Transverse colon (tissue), 4 donors: ENCODE measurements around the gene CHRDL1. TPM values are rescaled to one million over a fixed set of nuclear protein-coding genes. Genes with fewer than 3 reads are reported as not detected.

ENCODE experiments used
- DNase-seq: peaks from one replicate; pipeline ENCODE4 v3.0.0-alpha.2; 2019
- H3K27ac ChIP-seq, 4 donors: fragments of 200-600 bp; sonication (generic); 2 replicates each; pipeline ENCODE4 v1.5.1; 2016 to 2018; ENCODE audit warnings: inconsistent platforms in 4 of 4
- H3K27me3 ChIP-seq: fragments of 200-600 bp; sonication (generic); 2 replicates; pipeline ENCODE4 v1.5.1; 2017; ENCODE audit warnings: inconsistent platforms
- H3K36me3 ChIP-seq, 4 donors: fragments of 200-600 bp; sonication (generic); 2 replicates each; pipeline ENCODE4 v1.5.1; 2017 to 2019; ENCODE audit warnings: inconsistent platforms in 4 of 4
- H3K4me1 ChIP-seq, 4 donors: fragments of 200-600 bp; sonication (generic); 2 replicates each; pipeline ENCODE4 v1.5.1; 2017 to 2020; ENCODE audit warnings: inconsistent platforms in 4 of 4
- H3K4me3 ChIP-seq, 4 donors: fragments of 200-600 bp; sonication (generic); 1 replicate in 1 of 4; 2 replicates in 3 of 4; pipeline versions ENCODE4 v1.5.1 to v1.6.1; 2017 to 2019; ENCODE audit warnings: inconsistent platforms in 4 of 4
- H3K9me3 ChIP-seq, 2 donors: fragments of 200-600 bp; sonication (generic); 2 replicates each; pipeline ENCODE4 v1.5.1; 2017 to 2019; ENCODE audit warnings: inconsistent platforms in 2 of 2
- CTCF ChIP-seq, 5 experiments: fragments of 200-600 bp in 3 of 5; fragments of 450-650 bp in 2 of 5; sonication (generic) in 3 of 5; IDR thresholded peaks; 1 replicate in 2 of 5; 2 replicates in 3 of 5; pipeline ENCODE4 v1.5.1; 2016 to 2017; ENCODE audit warnings: antibody characterized with exemption in 5 of 5, inconsistent platforms in 3 of 5, mild to moderate bottlenecking in 2 of 5, moderate library complexity in 1 of 5
- EP300 ChIP-seq: sonication (generic); formaldehyde crosslinking; IDR thresholded peaks from one replicate; pipeline ENCODE4 v1.6.1; 2017; ENCODE audit warnings: antibody characterized with exemption, low read depth
- POLR2A ChIP-seq: fragments of 450-650 bp; IDR thresholded peaks from one replicate; pipeline ENCODE4 v1.6.1; 2016; ENCODE audit warnings: antibody characterized with exemption, mild to moderate bottlenecking, moderate library complexity
- POLR2AphosphoS5 ChIP-seq, 3 donors: sonication (generic); formaldehyde crosslinking; IDR thresholded peaks; one replicate each; pipeline ENCODE4 v1.6.1; 2016; ENCODE audit warnings: antibody characterized with exemption in 3 of 3
- WGBS, 2 donors: methylation state at CpG; one replicate each; pipeline ENCODE4 v1.1.5; 2018; ENCODE audit warnings: low coverage in 1 of 2; 5-methylcytosine and 5-hydroxymethylcytosine counted together
- in situ Hi-C, 4 donors: fragments of 200-750 bp; cut with MboI; loops; one replicate each; pipeline versions ENCODE4 v1.15.0 to v1.15.1; 2017; ENCODE audit warnings: low sequenced_read_pairs in 3 of 4, low pct_ligation_motif_present in 1 of 4, low pct_unique_long_range_greater_than_20kb in 1 of 4
- intact Hi-C: fragments of 100-400 bp; cut with DNase I; formaldehyde crosslinking; loops from one replicate; pipeline ENCODE4 v1.15.1; 2023; ENCODE audit warnings: low total_unique reads
- total RNA-seq, 4 donors: library from RNA; depleted of rRNA; stranded (reverse); fragments of >200 nt; gene quantifications; one replicate each; pipeline ENCODE4 v1.1.0, GENCODE V29; 2016

The CHRDL1 gene
- total RNA-seq, 4 donors from 2014 or later, result 13.5 to 46.4 (median 16.5) TPM

- Histone ChIP-seq H3K27me3 (no peaks in the 10 kb centered on the region), H3K27ac (no peak overlapping the region), H3K9me3 (no peaks in the 10 kb centered on the region), H3K4me3 (no peak overlapping the region), H3K36me3 (no peaks in the 10 kb centered on the region), H3K4me1 (no peaks in the 10 kb centered on the region)
- WGBS, 2 donors, result 84% methylated on average over 10 of the region's 10 CpGs; no CpG with 5 or more reads in 1 of the 2 donors
- no peak for DNase-seq
- intact Hi-C loops (no loop called here), in situ Hi-C loops (no loop called here)
- TF ChIP-seq POLR2A, result no peak
- no peak for TF ChIP-seq CTCF (IDR thresholded peaks at IDR 0.05)
- TF ChIP-seq EP300, result no peak
- TF ChIP-seq POLR2AphosphoS5 (IDR thresholded peaks at IDR 0.05), result no peak
Measured at GRCh38 chrX:110722135-110722534, 73.5 kb downstream of the CHRDL1 start.

- WGBS, 2 donors, result 72 to 73% methylated on average over 2 of the region's 2 CpGs
- no peak for TF ChIP-seq POLR2AphosphoS5 (IDR thresholded peaks at IDR 0.05)
- TF ChIP-seq EP300, result no peak
- no peak for TF ChIP-seq POLR2A
- TF ChIP-seq CTCF (IDR thresholded peaks at IDR 0.05), result no peak
- intact Hi-C loops, result no loop called here
Measured at GRCh38 chrX:110713666-110714065, 82.0 kb downstream of the CHRDL1 start.

GRCh38 chrX:110706446-110706845 lies 89.2 kb downstream of the CHRDL1 start:
- no peak overlapping the region for H3K27ac ChIP-seq
- H3K4me1 ChIP-seq, result no peaks in the 10 kb centered on the region
- no peak for DNase-seq
- in situ Hi-C loops, result no loop called here
- no peaks in the 10 kb centered on the region for H3K36me3 ChIP-seq
- 54% methylated on average over 2 of the region's 2 CpGs; no CpG with 5 or more reads in 1 of the 2 donors for WGBS, 2 donors
- TF ChIP-seq EP300 (no peak), CTCF (IDR thresholded peaks at IDR 0.05) (no peak), POLR2A (no peak), POLR2AphosphoS5 (IDR thresholded peaks at IDR 0.05) (no peak)
- intact Hi-C loops, result no loop called here
- no peaks in the 10 kb centered on the region for H3K9me3 ChIP-seq
- H3K4me3 ChIP-seq, result no peak overlapping the region
- H3K27me3 ChIP-seq, result no peaks in the 10 kb centered on the region

More at GRCh38 chrX:110713666-110714065, 82.0 kb downstream of the CHRDL1 start:
- no peak overlapping the region for H3K4me3 ChIP-seq
- DNase-seq, result no peak
- no peak overlapping the region for H3K27ac ChIP-seq
- H3K9me3 ChIP-seq, result no peaks in the 10 kb centered on the region
- in situ Hi-C loops, result no loop called here
- no peaks in the 10 kb centered on the region for H3K4me1 ChIP-seq
- no peaks in the 10 kb centered on the region for H3K27me3 ChIP-seq
- H3K36me3 ChIP-seq, result no peaks in the 10 kb centered on the region

GRCh38 chrX:110703641-110704040 lies 92.0 kb downstream of the CHRDL1 start:
- Histone ChIP-seq H3K4me1 (no peaks in the 10 kb centered on the region), H3K36me3 (no peaks in the 10 kb centered on the region), H3K27me3 (no peaks in the 10 kb centered on the region), H3K27ac (no peak overlapping the region), H3K9me3 (no peaks in the 10 kb centered on the region), H3K4me3 (no peak overlapping the region)
- DNase-seq, result no peak
- TF ChIP-seq EP300, result no peak
- TF ChIP-seq POLR2AphosphoS5 (IDR thresholded peaks at IDR 0.05), result no peak
- no peak for TF ChIP-seq POLR2A
- TF ChIP-seq CTCF (IDR thresholded peaks at IDR 0.05), result no peak
- intact Hi-C loops, result no loop called here
- WGBS, 2 donors, result 41% methylated on average over 4 of the region's 4 CpGs; no CpG with 5 or more reads in 1 of the 2 donors
- in situ Hi-C loops, result no loop called here
